A549 (cell line): Measurements from ENCODE around the gene BCS1L. TPM values are rescaled to one million over a fixed set of nuclear protein-coding genes. Genes with fewer than 3 reads are reported as not detected.
A peak's percentile ranks its signal among the peaks of the same experiment; 100 is the strongest.

Experiments
- ATAC-seq, 2 experiments: fragments of 200-7000 bp in 1 of 2; fragments of >200 bp in 1 of 2; cut with Nextera tagmentation in 1 of 2; cut with Tn5 transposase in 1 of 2; 3 replicates each; pipeline versions ENCODE4 v1.8.0 to v1.9.1; 2018 to 2020; ENCODE audit warnings: mild to moderate bottlenecking in 1 of 2, moderate library complexity in 1 of 2
- CTCF ChIA-PET: fragments of 300-600 bp; sonication (Branson Sonifier 250); formaldehyde crosslinking; extraction: SDS; loops from one replicate; lab custom pipeline; 2021; ENCODE audit warnings: antibody characterized with exemption, inconsistent platforms; lab: Yijun Ruan, JAX
- POLR2A ChIA-PET: fragments of 350-600 bp; formaldehyde crosslinking; extraction: SDS; loops from one replicate; lab custom pipeline; 2021; ENCODE audit warnings: antibody characterized with exemption, inconsistent platforms; lab: Yijun Ruan, JAX
- DNase-seq, 2 experiments: peaks; one replicate each; pipeline versions ENCODE4 v3.0.0 to v3.0.0-alpha.2; 2011 to 2016; ENCODE audit warnings: low read depth in 1 of 2, low spot score in 1 of 2
- FAIRE-seq: peaks from 2 replicates; lab custom pipeline; 2011; peaks lifted over from hg19 to GRCh38; lab: Jason Lieb, UNC
- H3K27ac ChIP-seq, 2 experiments: fragments of >200 bp; sonication (Bioruptor Twin); formaldehyde crosslinking; 3 replicates each; pipeline ENCODE4 v1.5.1; 2016 to 2017
- H3K4me1 ChIP-seq: fragments of >200 bp; sonication (Bioruptor Twin); formaldehyde crosslinking; 3 replicates; pipeline ENCODE4 v1.6.1; 2016
- H3K4me2 ChIP-seq: fragments of >200 bp; sonication (Bioruptor Twin); formaldehyde crosslinking; 3 replicates; pipeline ENCODE4 v1.6.1; 2016
- H3K4me3 ChIP-seq: fragments of >200 bp; sonication (Bioruptor Twin); formaldehyde crosslinking; 3 replicates; pipeline ENCODE4 v1.5.1; 2016
- H3K9me3 ChIP-seq: fragments of >200 bp; sonication (Bioruptor Twin); formaldehyde crosslinking; 3 replicates; pipeline ENCODE4 v1.6.1; 2016
- BHLHE40 ChIP-seq: IDR thresholded peaks from 2 replicates; pipeline ENCODE4 v1.6.1; 2012; ENCODE audit warnings: low read depth, low read length, inconsistent platforms
- CBX2 ChIP-seq: fragments of 200-600 bp; sonication (generic); IDR thresholded peaks from 2 replicates; pipeline ENCODE4 v1.6.1; 2016; ENCODE audit warnings: low read depth, mild to moderate bottlenecking, borderline replicate concordance
- CEBPB ChIP-seq, 2 experiments: fragments of >200 bp in 1 of 2; sonication (Bioruptor Twin) in 1 of 2; formaldehyde crosslinking in 1 of 2; IDR thresholded peaks; 2 replicates each; pipeline ENCODE4 v1.6.1; 2012 to 2016
- CHD2 ChIP-seq: fragments of 150-350 bp; IDR thresholded peaks from 2 replicates; pipeline ENCODE4 v1.6.1; 2014; ENCODE audit warnings: low read length; ENCODE audit not compliant: partially characterized antibody
- EHMT2 ChIP-seq: fragments of 200-600 bp; sonication (generic); IDR thresholded peaks from 2 replicates; pipeline ENCODE4 v1.6.1; 2016; ENCODE audit warnings: antibody characterized with exemption, low read depth, mild to moderate bottlenecking, moderate library complexity
- FOXS1 ChIP-seq: fragments of 250-450 bp; sonication (Bioruptor Pico); IDR thresholded peaks from 2 replicates; pipeline ENCODE4 v1.5.0; 2020; ENCODE audit warnings: mild to moderate bottlenecking, moderate library complexity
- GATA3 ChIP-seq: IDR thresholded peaks from 2 replicates; pipeline ENCODE4 v1.6.1; 2012; ENCODE audit warnings: borderline replicate concordance
- HDAC2 ChIP-seq: fragments of 200-600 bp; sonication (generic); IDR thresholded peaks from 2 replicates; pipeline ENCODE4 v1.6.1; 2016
- HEYL ChIP-seq: fragments of 250-450 bp; sonication (Bioruptor Pico); IDR thresholded peaks from 2 replicates; pipeline ENCODE4 v1.8.0; 2021; ENCODE audit warnings: mild to moderate bottlenecking, moderate library complexity
- HOXA7 ChIP-seq: fragments of 250-450 bp; sonication (Bioruptor Pico); IDR thresholded peaks from 2 replicates; pipeline ENCODE4 v1.5.0; 2020; ENCODE audit warnings: mild to moderate bottlenecking, moderate library complexity
- HOXB5 ChIP-seq: fragments of 250-450 bp; sonication (Bioruptor Pico); IDR thresholded peaks from 2 replicates; pipeline ENCODE4 v1.5.0; 2020; ENCODE audit warnings: mild to moderate bottlenecking, moderate library complexity
- KDM1A ChIP-seq: fragments of 200-600 bp; sonication (generic); IDR thresholded peaks from 2 replicates; pipeline ENCODE4 v1.6.1; 2016; ENCODE audit warnings: low read depth, mild to moderate bottlenecking
- MAZ ChIP-seq: fragments of 150-350 bp; IDR thresholded peaks from 2 replicates; pipeline ENCODE4 v1.6.1; 2014; ENCODE audit warnings: antibody characterized with exemption, low read depth, low read length, borderline replicate concordance
- NPAS2 ChIP-seq: fragments of 250-450 bp; sonication (Bioruptor Pico); IDR thresholded peaks from 2 replicates; pipeline ENCODE4 v1.8.0; 2022; ENCODE audit warnings: mild to moderate bottlenecking, moderate library complexity, borderline replicate concordance
- PHF8 ChIP-seq: fragments of 200-600 bp; sonication (generic); IDR thresholded peaks from 2 replicates; pipeline ENCODE4 v1.6.1; 2016; ENCODE audit warnings: low read depth, mild to moderate bottlenecking, antibody characterized with exemption, moderate library complexity, borderline replicate concordance
- RARB ChIP-seq: fragments of 250-450 bp; sonication (Bioruptor Pico); IDR thresholded peaks from 2 replicates; pipeline ENCODE4 v1.8.0; 2021; ENCODE audit warnings: mild to moderate bottlenecking, moderate library complexity
- RCOR1 ChIP-seq: fragments of 150-350 bp; IDR thresholded peaks from 2 replicates; pipeline ENCODE4 v1.6.1; 2014; ENCODE audit warnings: antibody characterized with exemption, low read length, low read depth
- RFX5 ChIP-seq: fragments of 450-650 bp; IDR thresholded peaks from 2 replicates; pipeline ENCODE4 v1.7.1; 2014; ENCODE audit warnings: antibody characterized with exemption, mild to moderate bottlenecking, moderate library complexity
- RNF2 ChIP-seq: fragments of 200-600 bp; sonication (generic); IDR thresholded peaks from 2 replicates; pipeline ENCODE4 v1.6.1; 2016; ENCODE audit warnings: low read depth, mild to moderate bottlenecking, antibody characterized with exemption, moderate library complexity, borderline replicate concordance
- TFCP2L1 ChIP-seq: fragments of 250-450 bp; sonication (Bioruptor Pico); IDR thresholded peaks from 2 replicates; pipeline ENCODE4 v1.5.0; 2021; ENCODE audit warnings: mild to moderate bottlenecking
- TP53 ChIP-seq: fragments of 250-450 bp; sonication (Bioruptor Pico); IDR thresholded peaks from 2 replicates; pipeline ENCODE4 v1.5.0; 2021; ENCODE audit warnings: mild to moderate bottlenecking, moderate library complexity
- ZFP36 ChIP-seq: fragments of 450-650 bp; IDR thresholded peaks from 2 replicates; pipeline ENCODE4 v1.6.1; 2014; ENCODE audit warnings: borderline replicate concordance; ENCODE audit not compliant: partially characterized antibody
- ZNF302 ChIP-seq: fragments of 250-450 bp; sonication (Bioruptor Pico); IDR thresholded peaks from 2 replicates; pipeline ENCODE4 v1.9.0; 2021; ENCODE audit warnings: inconsistent platforms, mild to moderate bottlenecking, moderate library complexity
- WGBS: methylation state at CpG from one replicate; pipeline ENCODE4 v1.1.6; 2017; ENCODE audit errors: missing lambda C conversion rate; 5-methylcytosine and 5-hydroxymethylcytosine counted together
- polyA plus RNA-seq, 4 experiments: library from polyadenylated mRNA; depleted of rRNA in 3 of 4; stranded (reverse); fragments of >200 nt; fragmentation: RNase III in 1 of 4; extraction: RNeasy Plus Mini Kit Qiagen cat#74134 plus additional on column Dnase treatment in 1 of 4; gene quantifications; 2 replicates in 3 of 4; 3 replicates in 1 of 4; pipeline ENCODE4 v1.2.3, GENCODE V29; 2011 to 2017
- TF ChIP-seq, protein P1 (sequence below): fragments of 150-350 bp; IDR thresholded peaks from 2 replicates; pipeline ENCODE4 v1.6.1; 2014; ENCODE audit warnings: low read depth, mild to moderate bottlenecking, low read length
- TF ChIP-seq, protein P2 (sequence below): fragments of >200 bp; sonication (Bioruptor Twin); formaldehyde crosslinking; IDR thresholded peaks from 3 replicates; pipeline ENCODE4 v1.5.1; 2016
- TF ChIP-seq, protein P3 (sequence below): fragments of 450-650 bp; IDR thresholded peaks from 2 replicates; pipeline ENCODE4 v1.6.1; 2014; ENCODE audit warnings: antibody characterized with exemption

BCS1L gene
- polyA plus RNA-seq, 2 of the 4 experiments (the other 2 are of a cell fraction): 46.3 to 47.1 TPM

DNA sequence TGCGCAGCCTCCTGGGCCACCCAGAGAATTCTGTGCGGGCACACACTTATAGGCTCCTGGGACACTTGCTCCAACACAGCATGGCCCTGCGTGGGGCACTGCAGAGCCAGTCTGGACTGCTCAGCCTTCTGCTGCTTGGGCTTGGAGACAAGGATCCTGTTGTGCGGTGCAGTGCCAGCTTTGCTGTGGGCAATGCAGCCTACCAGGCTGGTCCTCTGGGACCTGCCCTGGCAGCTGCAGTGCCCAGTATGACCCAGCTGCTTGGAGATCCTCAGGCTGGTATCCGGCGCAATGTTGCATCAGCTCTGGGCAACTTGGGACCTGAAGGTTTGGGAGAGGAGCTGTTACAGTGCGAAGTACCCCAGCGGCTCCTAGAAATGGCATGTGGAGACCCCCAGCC is 39.4 kb downstream of the BCS1L start:
- Histone ChIP-seq H3K4me1 (no peaks in the 10 kb centered on the region), H3K9me3 (no peaks in the 10 kb centered on the region), H3K27ac (no peak overlapping the region), H3K4me3 (no peak overlapping the region), H3K4me2 (no peak overlapping the region)
- TF ChIP-seq CBX2 (no peak), CEBPB (IDR thresholded peaks at IDR 0.05) (no peak), RNF2 (no peak), KDM1A (no peak), EHMT2 (no peak), GATA3 (no peak), TFCP2L1 (CRISPR knock-in tag) (no peak), BHLHE40 (no peak), FOXS1 (CRISPR knock-in tag) (no peak), ZNF302 (CRISPR knock-in tag) (no peak), HDAC2 (no peak), NPAS2 (no peak), PHF8 (no peak)
- TF ChIP-seq, protein P1, sequence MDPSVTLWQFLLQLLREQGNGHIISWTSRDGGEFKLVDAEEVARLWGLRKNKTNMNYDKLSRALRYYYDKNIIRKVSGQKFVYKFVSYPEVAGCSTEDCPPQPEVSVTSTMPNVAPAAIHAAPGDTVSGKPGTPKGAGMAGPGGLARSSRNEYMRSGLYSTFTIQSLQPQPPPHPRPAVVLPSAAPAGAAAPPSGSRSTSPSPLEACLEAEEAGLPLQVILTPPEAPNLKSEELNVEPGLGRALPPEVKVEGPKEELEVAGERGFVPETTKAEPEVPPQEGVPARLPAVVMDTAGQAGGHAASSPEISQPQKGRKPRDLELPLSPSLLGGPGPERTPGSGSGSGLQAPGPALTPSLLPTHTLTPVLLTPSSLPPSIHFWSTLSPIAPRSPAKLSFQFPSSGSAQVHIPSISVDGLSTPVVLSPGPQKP: no peak
- TF ChIP-seq, protein P2, sequence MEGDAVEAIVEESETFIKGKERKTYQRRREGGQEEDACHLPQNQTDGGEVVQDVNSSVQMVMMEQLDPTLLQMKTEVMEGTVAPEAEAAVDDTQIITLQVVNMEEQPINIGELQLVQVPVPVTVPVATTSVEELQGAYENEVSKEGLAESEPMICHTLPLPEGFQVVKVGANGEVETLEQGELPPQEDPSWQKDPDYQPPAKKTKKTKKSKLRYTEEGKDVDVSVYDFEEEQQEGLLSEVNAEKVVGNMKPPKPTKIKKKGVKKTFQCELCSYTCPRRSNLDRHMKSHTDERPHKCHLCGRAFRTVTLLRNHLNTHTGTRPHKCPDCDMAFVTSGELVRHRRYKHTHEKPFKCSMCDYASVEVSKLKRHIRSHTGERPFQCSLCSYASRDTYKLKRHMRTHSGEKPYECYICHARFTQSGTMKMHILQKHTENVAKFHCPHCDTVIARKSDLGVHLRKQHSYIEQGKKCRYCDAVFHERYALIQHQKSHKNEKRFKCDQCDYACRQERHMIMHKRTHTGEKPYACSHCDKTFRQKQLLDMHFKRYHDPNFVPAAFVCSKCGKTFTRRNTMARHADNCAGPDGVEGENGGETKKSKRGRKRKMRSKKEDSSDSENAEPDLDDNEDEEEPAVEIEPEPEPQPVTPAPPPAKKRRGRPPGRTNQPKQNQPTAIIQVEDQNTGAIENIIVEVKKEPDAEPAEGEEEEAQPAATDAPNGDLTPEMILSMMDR: no peak
- TF ChIP-seq, protein P3, sequence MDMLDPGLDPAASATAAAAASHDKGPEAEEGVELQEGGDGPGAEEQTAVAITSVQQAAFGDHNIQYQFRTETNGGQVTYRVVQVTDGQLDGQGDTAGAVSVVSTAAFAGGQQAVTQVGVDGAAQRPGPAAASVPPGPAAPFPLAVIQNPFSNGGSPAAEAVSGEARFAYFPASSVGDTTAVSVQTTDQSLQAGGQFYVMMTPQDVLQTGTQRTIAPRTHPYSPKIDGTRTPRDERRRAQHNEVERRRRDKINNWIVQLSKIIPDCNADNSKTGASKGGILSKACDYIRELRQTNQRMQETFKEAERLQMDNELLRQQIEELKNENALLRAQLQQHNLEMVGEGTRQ: no peak
- DNase-seq: no peak
- 95% methylated on average over 4 of the region's 8 CpGs for WGBS
- POLR2A ChIA-PET: no interaction called here
- CTCF ChIA-PET: interaction anchor here (0.6 to 4.0 kb wide), 5 partner anchors 10 to 150 kb away, joined by 3 to 19 read pairs (median 4); partner anchors contain the start of gene TTLL4
- ATAC-seq: peak in 1 of 2 experiments; percentile 36; a peak in 3 of 6 replicates
- no peak for FAIRE-seq

DNA sequence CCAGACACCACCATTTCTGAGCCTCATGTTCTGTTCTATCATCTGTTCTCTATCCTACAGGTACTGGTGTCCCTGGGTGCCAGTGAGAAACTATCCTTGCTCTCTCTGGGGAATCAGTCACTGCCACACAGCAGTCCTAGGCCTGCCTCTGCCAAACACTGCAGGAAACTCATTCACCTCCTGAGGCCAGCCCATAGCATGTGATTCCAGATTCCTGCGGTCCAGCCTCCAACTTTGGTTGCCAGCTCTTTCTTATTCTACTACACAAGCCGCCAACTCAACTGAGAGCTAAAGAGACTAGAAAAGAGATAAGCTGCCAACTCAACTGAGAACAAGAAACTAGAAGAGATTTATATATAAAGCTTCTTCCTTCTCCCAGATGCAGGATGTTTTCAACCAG is 42.3 kb downstream of the BCS1L start:
- no peaks in the 10 kb centered on the region for H3K9me3 ChIP-seq
- H3K27ac ChIP-seq: no peak overlapping the region
- CTCF ChIA-PET: interaction anchor here (0.9 to 1.7 kb wide), 8 partner anchors 8 to 301 kb away, joined by 3 to 14 read pairs (median 5); partner anchors contain the start of gene TTLL4
- no peak overlapping the region for H3K4me2 ChIP-seq
- 76% methylated on average over 2 of the region's 2 CpGs for WGBS
- no peak for ATAC-seq
- H3K4me1 ChIP-seq: no peaks in the 10 kb centered on the region
- TF ChIP-seq ZFP36 (no peak), HEYL (CRISPR knock-in tag) (no peak), RCOR1 (no peak), GATA3 (no peak), RFX5 (no peak), HOXB5 (CRISPR knock-in tag) (no peak), TP53 (no peak), RARB (CRISPR knock-in tag) (no peak), MAZ (no peak), FOXS1 (CRISPR knock-in tag) (no peak), HOXA7 (CRISPR knock-in tag) (no peak), CHD2 (no peak)
- TF ChIP-seq, protein P3: no peak
- TF ChIP-seq, protein P1: no peak
- TF ChIP-seq, all 56 proteins: peak for 0
- DNase-seq: no peak
- no peak for FAIRE-seq
- H3K4me3 ChIP-seq: no peak overlapping the region
- POLR2A ChIA-PET: no interaction called here
